Globus pallidus (tissue), 1 donor: ENCODE measurements around the gene ALG1L2.
"Not testable (repeated sequence)": the region's sequence is repeated elsewhere in the genome, so short reads cannot be mapped to it uniquely, and the experiment has no call there.

Experiments used
- DNase-seq: peaks from one replicate; pipeline ENCODE4 v3.0.0-alpha.2; 2015; ENCODE audit warnings: low spot score

The ALG1L2 gene

GRCh38 chr3:130093741-130094391 is 12.2 kb downstream of the ALG1L2 start:
- no peak for DNase-seq

GRCh38 chr3:130094491-130094941 is 12.9 kb downstream of the ALG1L2 start:
- DNase-seq: not testable (repeated sequence)

GRCh38 chr3:130095858-130096257 is 14.2 kb downstream of the ALG1L2 start:
- DNase-seq: not testable (repeated sequence)

- DNase-seq: not testable (repeated sequence)
These were observed 15.5 kb downstream of the ALG1L2 start for GRCh38 chr3:130097096-130097495.

- not testable (repeated sequence) for DNase-seq
These were observed 16.3 kb downstream of the ALG1L2 start for GRCh38 chr3:130097690-130098638.

GRCh38 chr3:130098639-130099385 is 17.2 kb downstream of the ALG1L2 start:
- not testable (repeated sequence) for DNase-seq

- not testable (repeated sequence) for DNase-seq
These were observed 20.9 kb downstream of the ALG1L2 start for GRCh38 chr3:130102545-130102944.

GRCh38 chr3:130104191-130104590 is 22.6 kb downstream of the ALG1L2 start:
- not testable (repeated sequence) for DNase-seq

- not testable (repeated sequence) for DNase-seq
These were observed 25.8 kb downstream of the ALG1L2 start for GRCh38 chr3:130107333-130107995.

GRCh38 chr3:130108836-130109585 is 27.4 kb downstream of the ALG1L2 start:
- not testable (repeated sequence) for DNase-seq

- DNase-seq: peak; percentile 26
These were observed 28.9 kb downstream of the ALG1L2 start for GRCh38 chr3:130110386-130111169.

- DNase-seq: peak; percentile 99
These were observed 29.7 kb downstream of the ALG1L2 start for GRCh38 chr3:130111185-130111864.

GRCh38 chr3:130111865-130112747 is 30.5 kb downstream of the ALG1L2 start:
- peak; percentile 96 for DNase-seq

- DNase-seq: not testable (repeated sequence)
These were observed 31.1 kb downstream of the ALG1L2 start for GRCh38 chr3:130112748-130113073.

GRCh38 chr3:130115400-130115799 is 33.8 kb downstream of the ALG1L2 start:
- DNase-seq: not testable (repeated sequence)

- DNase-seq: no peak
These were observed 36.3 kb downstream of the ALG1L2 start for GRCh38 chr3:130117933-130118332.

GRCh38 chr3:130119824-130120223 is 38.2 kb downstream of the ALG1L2 start:
- DNase-seq: not testable (repeated sequence)

GRCh38 chr3:130120291-130120690 is 38.7 kb downstream of the ALG1L2 start:
- not testable (repeated sequence) for DNase-seq
